ENCODE data around the gene MOB1A.

MOB1A gene

DNA sequence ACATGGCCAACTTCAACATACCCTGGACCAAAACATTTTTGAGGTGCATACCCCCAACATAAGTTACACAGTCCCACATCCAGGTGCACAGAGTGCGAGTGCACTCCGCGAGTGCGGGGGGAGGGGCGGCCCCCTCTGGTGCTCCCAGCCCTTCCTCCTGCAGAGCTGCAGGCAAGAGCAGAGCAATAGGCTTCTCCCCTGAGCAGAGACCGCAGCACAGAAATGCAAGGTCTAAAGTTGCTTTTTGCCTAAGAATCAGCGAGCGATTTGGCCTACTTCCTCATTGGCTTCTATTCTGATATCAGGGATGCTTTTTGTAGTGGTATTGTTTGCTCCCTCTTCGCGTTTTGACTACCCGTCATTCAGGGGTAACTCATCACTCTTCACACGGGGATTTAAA is 71.6 kb downstream of the MOB1A start:
- no peak for DNase-seq
- H3K4me3 ChIP-seq (ENCODE audit: insufficient read depth, low read depth, low read length, poor library complexity, severe bottlenecking) = no peak overlapping the region
- H3K36me3 ChIP-seq (ENCODE audit: control insufficient read depth, insufficient read depth, low read length) = peaks cover 3% of the 10 kb centered on the region
- H3K4me1 ChIP-seq (ENCODE audit: control insufficient read depth, insufficient read depth, low read length, poor library complexity, severe bottlenecking) = no peaks in the 10 kb centered on the region
- H3K27me3 ChIP-seq (replicated peaks; ENCODE audit: control insufficient read depth, insufficient read depth, low read length, poor library complexity, severe bottlenecking) = no peaks in the 10 kb centered on the region
- H3K9me3 ChIP-seq (ENCODE audit: control insufficient read depth, low read length) = no peaks in the 10 kb centered on the region
- no peak overlapping the region for H3K27ac ChIP-seq (ENCODE audit: insufficient read depth, low read length, poor library complexity, severe bottlenecking)

DNA sequence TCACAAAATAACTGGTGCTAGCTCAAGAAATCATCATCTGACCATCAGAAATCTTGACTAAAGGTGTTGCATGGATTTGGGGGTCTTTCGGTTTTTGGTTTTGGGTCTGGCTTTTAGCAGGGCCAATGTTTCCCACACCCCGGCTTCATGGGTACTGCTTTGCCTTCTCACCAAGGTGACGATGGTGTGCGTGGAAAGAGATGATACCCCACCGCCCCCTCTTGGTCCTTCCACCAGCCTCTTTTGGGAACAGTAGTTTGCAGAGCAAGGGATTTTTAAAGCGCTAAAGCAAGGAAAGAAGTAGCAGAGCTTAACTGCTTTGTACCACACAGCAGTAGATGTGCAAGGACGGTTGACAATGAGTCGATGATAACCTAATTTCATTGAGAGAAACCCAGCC is 73.3 kb downstream of the MOB1A start:
- H3K36me3 ChIP-seq (ENCODE audit: control insufficient read depth, insufficient read depth, low read length) = peaks cover 17% of the 10 kb centered on the region
- H3K9me3 ChIP-seq (ENCODE audit: control insufficient read depth, low read length) = no peaks in the 10 kb centered on the region
- no peak for DNase-seq
- no peaks in the 10 kb centered on the region for H3K4me1 ChIP-seq (ENCODE audit: control insufficient read depth, insufficient read depth, low read length, poor library complexity, severe bottlenecking)
- no peak overlapping the region for H3K27ac ChIP-seq (ENCODE audit: insufficient read depth, low read length, poor library complexity, severe bottlenecking)
- no peak overlapping the region for H3K4me3 ChIP-seq (ENCODE audit: insufficient read depth, low read depth, low read length, poor library complexity, severe bottlenecking)
- no peaks in the 10 kb centered on the region for H3K27me3 ChIP-seq (replicated peaks; ENCODE audit: control insufficient read depth, insufficient read depth, low read length, poor library complexity, severe bottlenecking)

- H3K9me3 ChIP-seq (ENCODE audit: control insufficient read depth, low read length) = no peaks in the 10 kb centered on the region
- H3K27me3 ChIP-seq (replicated peaks; ENCODE audit: control insufficient read depth, insufficient read depth, low read length, poor library complexity, severe bottlenecking) = no peaks in the 10 kb centered on the region
- no peaks in the 10 kb centered on the region for H3K4me1 ChIP-seq (ENCODE audit: control insufficient read depth, insufficient read depth, low read length, poor library complexity, severe bottlenecking)
- no peak for DNase-seq
- H3K4me3 ChIP-seq (ENCODE audit: insufficient read depth, low read depth, low read length, poor library complexity, severe bottlenecking) = no peak overlapping the region
- peaks cover 23% of the 10 kb centered on the region for H3K36me3 ChIP-seq (ENCODE audit: control insufficient read depth, insufficient read depth, low read length)
- no peak overlapping the region for H3K27ac ChIP-seq (ENCODE audit: insufficient read depth, low read length, poor library complexity, severe bottlenecking)
These were observed 73.8 kb downstream of the MOB1A start for GRCh38 chr2:74104839-74105238.

- no peaks in the 10 kb centered on the region for H3K9me3 ChIP-seq (ENCODE audit: control insufficient read depth, low read length)
- H3K27ac ChIP-seq (ENCODE audit: insufficient read depth, low read length, poor library complexity, severe bottlenecking) = no peak overlapping the region
- DNase-seq = no peak
- H3K4me1 ChIP-seq (ENCODE audit: control insufficient read depth, insufficient read depth, low read length, poor library complexity, severe bottlenecking) = no peaks in the 10 kb centered on the region
- H3K27me3 ChIP-seq (replicated peaks; ENCODE audit: control insufficient read depth, insufficient read depth, low read length, poor library complexity, severe bottlenecking) = no peaks in the 10 kb centered on the region
- H3K36me3 ChIP-seq (ENCODE audit: control insufficient read depth, insufficient read depth, low read length) = peaks cover 34% of the 10 kb centered on the region
- H3K4me3 ChIP-seq (ENCODE audit: insufficient read depth, low read depth, low read length, poor library complexity, severe bottlenecking) = no peak overlapping the region
These were observed 74.9 kb downstream of the MOB1A start for GRCh38 chr2:74103763-74104162.
